T-cell (primary cell): Measurements from ENCODE around the gene PRRC1. TPM values are rescaled to one million over a fixed set of nuclear protein-coding genes. Genes with fewer than 3 reads are reported as not detected.

Source experiments
- ATAC-seq, 4 experiments: fragments of 200-7000 bp in 3 of 4; fragments of 150-1000 bp in 1 of 4; cut with Tn5 transposase; replicated peaks in 1 of 4; 1 replicate in 3 of 4; 2 replicates in 1 of 4; pipeline ENCODE4 v1.10.0; 2021; ENCODE audit warnings: moderate library complexity in 3 of 4, mild to moderate bottlenecking in 2 of 4, moderate number of reproducible peaks in 1 of 4
- CTCF ChIA-PET, 2 donors: fragments of 300-600 bp; sonication (Branson Sonifier 250); formaldehyde crosslinking; loops; one replicate each; lab custom pipeline; 2022; ENCODE audit warnings: antibody characterized with exemption in 2 of 2; lab: Charles Lee
- POLR2A ChIA-PET, 2 donors: fragments of 300-600 bp; sonication (Branson Sonifier 250); formaldehyde crosslinking; loops; one replicate each; lab custom pipeline; 2022; ENCODE audit warnings: antibody characterized with exemption in 2 of 2; lab: Charles Lee
- DNase-seq, 35 experiments: peaks; one replicate each; pipeline versions ENCODE4 v3.0.0 to v3.0.0-alpha.2; 2013 to 2023
- H3K27ac ChIP-seq: one replicate; pipeline ENCODE4 v1.5.1; 2013; ENCODE audit warnings: low read length
- H3K27me3 ChIP-seq, 2 experiments: replicated peaks in 1 of 2; 1 replicate in 1 of 2; 2 replicates in 1 of 2; pipeline versions ENCODE4 v1.6.1 to v1.7.0; 2013; ENCODE audit warnings: low read length in 1 of 2, mixed read lengths in 1 of 2; ENCODE audit not compliant: control insufficient read depth in 2 of 2, insufficient read depth in 2 of 2; ENCODE audit errors: extremely low read depth in 1 of 2
- H3K36me3 ChIP-seq, 2 donors: 1 replicate in 1 of 2; 2 replicates in 1 of 2; pipeline versions ENCODE4 v1.6.1 to v1.7.0; 2013; ENCODE audit warnings: low read length in 1 of 2; ENCODE audit not compliant: control insufficient read depth in 2 of 2, insufficient read depth in 1 of 2; ENCODE audit errors: extremely low read depth in 1 of 2
- H3K4me1 ChIP-seq, 2 experiments: 1 replicate in 1 of 2; 2 replicates in 1 of 2; pipeline versions ENCODE4 v1.6.1 to v1.7.0; 2013; ENCODE audit warnings: low read length in 2 of 2, mixed read lengths in 1 of 2; ENCODE audit not compliant: insufficient read depth in 2 of 2, control insufficient read depth in 1 of 2; ENCODE audit errors: extremely low read depth in 1 of 2
- H3K4me3 ChIP-seq, 2 donors: 1 replicate in 1 of 2; 2 replicates in 1 of 2; pipeline versions ENCODE4 v1.5.1 to v1.7.0; 2013; ENCODE audit warnings: mild to moderate bottlenecking in 2 of 2, low read length in 1 of 2, moderate library complexity in 1 of 2; ENCODE audit not compliant: control insufficient read depth in 1 of 2; ENCODE audit errors: extremely low read depth in 1 of 2
- H3K9me3 ChIP-seq: 2 replicates; pipeline ENCODE4 v1.7.0; 2013
- H3K27ac Mint-ChIP-seq, 2 donors: one replicate each; pipeline ENCODE4 v1.8.0; 2020 to 2021; ENCODE audit warnings: mild to moderate bottlenecking in 2 of 2, mixed read lengths in 2 of 2
- H3K27me3 Mint-ChIP-seq, 2 donors: one replicate each; pipeline ENCODE4 v1.8.0; 2021 to 2022; ENCODE audit warnings: mixed read lengths in 2 of 2
- H3K36me3 Mint-ChIP-seq: one replicate; pipeline ENCODE4 v1.8.0; 2021; ENCODE audit warnings: mixed read lengths
- H3K4me1 Mint-ChIP-seq, 3 donors: one replicate each; pipeline ENCODE4 v1.8.0; 2020 to 2022; ENCODE audit warnings: mixed read lengths in 3 of 3, mild to moderate bottlenecking in 1 of 3
- H3K4me3 Mint-ChIP-seq, 3 donors: one replicate each; pipeline ENCODE4 v1.8.0; 2020 to 2022; ENCODE audit warnings: mild to moderate bottlenecking in 3 of 3, mixed read lengths in 3 of 3, moderate library complexity in 3 of 3
- H3K9me3 Mint-ChIP-seq, 3 donors: one replicate each; pipeline ENCODE4 v1.8.0; 2020 to 2022; ENCODE audit warnings: mixed read lengths in 3 of 3
- WGBS: methylation state at CpG from one replicate; pipeline ENCODE4 v1.1.5; 2013; ENCODE audit warnings: missing lambda C conversion rate; ENCODE audit not compliant: insufficient coverage; 5-methylcytosine and 5-hydroxymethylcytosine counted together
- total RNA-seq, 35 experiments: library from RNA in 6 of 35; stranded (reverse) in 6 of 35; fragments of 120-200 nt in 1 of 35; gene quantifications; one replicate each; pipeline versions ENCODE4 v1.2.1 to v1.2.4 and lab custom pipeline; 2013 to 2026

Gene PRRC1
- total RNA-seq, 5 donors from 2014 or later (not counting 1 experiment from before 2014, with no cell fraction given): 38.9 to 51.6 (median 47.7) TPM

DNA sequence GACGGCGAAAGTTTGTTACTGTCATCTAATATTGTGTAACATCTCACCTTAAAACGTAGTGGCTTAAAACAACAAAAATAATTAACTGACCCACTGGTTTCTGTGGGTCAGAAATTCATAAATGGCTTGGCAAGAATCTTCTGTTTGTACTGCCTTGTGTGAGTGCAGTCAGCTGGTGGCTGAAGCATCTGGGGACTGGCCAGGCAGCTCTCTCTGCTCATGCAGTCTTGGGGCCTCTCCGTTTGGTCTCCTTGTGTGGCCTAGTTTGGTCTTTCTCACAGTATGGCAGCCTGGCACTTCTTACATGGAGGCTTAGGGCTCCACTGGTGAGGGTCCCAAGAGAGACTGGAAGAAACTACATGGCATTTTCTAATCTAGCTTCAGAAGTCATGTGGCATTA is 82.4 kb downstream of the PRRC1 start:
- Mint-ChIP-seq H3K27me3 (peaks cover 6 to 8% of the 10 kb centered on the region in 2 donors), H3K27ac (no peak overlapping the region), H3K4me3 (no peak overlapping the region), H3K9me3 (no peaks in the 10 kb centered on the region), H3K36me3 (no peaks in the 10 kb centered on the region), H3K4me1 (peaks cover 9 to 25% (median 10%) of the 10 kb centered on the region in 3 donors)
- Histone ChIP-seq H3K9me3 (no peaks in the 10 kb centered on the region), H3K4me1 (peaks cover 0 to 15% of the 10 kb centered on the region in 2 experiments), H3K36me3 (no peaks in the 10 kb centered on the region), H3K27me3 (peaks cover 0 to 2% of the 10 kb centered on the region in 2 experiments), H3K4me3 (no peak overlapping the region), H3K27ac (no peak overlapping the region)
- DNase-seq: no peak
- ChIA-PET CTCF (no interaction called here), POLR2A (interaction anchor here in 1 of 2 donors (0.5 kb wide), 1 partner anchor 89 kb away, joined by 3 read pairs; no protein-coding TSS in a partner anchor)
- WGBS: 80% methylated on average over 1 of the region's 4 CpGs
- no peak for ATAC-seq

DNA sequence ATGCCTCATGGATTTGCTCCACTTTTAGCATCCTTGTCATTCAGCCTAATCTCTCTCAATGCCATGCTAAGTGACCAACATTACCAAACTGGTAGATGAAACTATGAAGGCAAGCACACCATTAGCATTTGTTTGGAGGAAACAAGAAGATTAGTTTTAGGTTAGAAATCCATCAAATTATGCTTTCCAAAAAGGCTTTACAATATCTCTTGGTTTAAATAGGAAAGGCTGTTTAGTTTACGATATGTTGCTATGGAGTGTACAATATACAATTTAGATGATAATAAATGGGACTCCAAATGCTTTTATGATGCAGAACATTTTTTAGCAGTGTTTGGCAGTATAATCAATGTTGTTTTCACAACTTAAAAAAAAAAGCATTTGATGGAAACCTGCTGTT is 83.7 kb downstream of the PRRC1 start:
- Mint-ChIP-seq H3K27ac (no peak overlapping the region), H3K36me3 (no peaks in the 10 kb centered on the region), H3K9me3 (no peaks in the 10 kb centered on the region), H3K4me3 (no peak overlapping the region), H3K27me3 (peaks cover 8 to 9% of the 10 kb centered on the region in 2 donors), H3K4me1 (peaks cover 0 to 13% (median 3%) of the 10 kb centered on the region in 3 donors)
- no peak overlapping the region for H3K27ac ChIP-seq
- H3K36me3 ChIP-seq: no peaks in the 10 kb centered on the region
- no peaks in the 10 kb centered on the region for H3K9me3 ChIP-seq
- no peak for ATAC-seq
- peaks cover 0 to 2% of the 10 kb centered on the region in 2 experiments for H3K27me3 ChIP-seq
- H3K4me1 ChIP-seq: peaks cover 0 to 5% of the 10 kb centered on the region in 2 experiments
- ChIA-PET POLR2A (no interaction called here), CTCF (no interaction called here)
- no peak for DNase-seq
- no CpG with 5 or more reads among the region's 1 CpG for WGBS
- no peak overlapping the region for H3K4me3 ChIP-seq

DNA sequence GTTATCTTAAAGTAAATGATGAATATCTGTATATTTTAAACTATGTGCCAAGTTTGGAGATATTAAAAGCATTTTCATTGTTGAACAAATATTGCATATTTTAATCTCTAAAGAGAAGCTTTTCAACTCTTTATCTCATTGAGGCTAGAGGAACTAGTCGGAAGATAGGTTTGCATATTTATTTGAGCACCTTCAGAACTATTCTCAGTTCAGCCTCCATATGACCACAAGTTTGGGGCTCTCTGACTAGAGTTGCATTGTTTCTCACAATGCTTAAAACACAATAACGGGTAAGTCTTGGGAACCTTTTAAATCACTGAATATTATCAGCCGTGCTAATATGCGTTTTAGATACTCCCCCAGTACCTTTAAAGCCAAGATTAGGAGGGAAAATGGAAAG is 84.2 kb downstream of the PRRC1 start:
- Histone ChIP-seq H3K9me3 (no peaks in the 10 kb centered on the region), H3K27ac (no peak overlapping the region), H3K36me3 (no peaks in the 10 kb centered on the region), H3K27me3 (peaks cover 0 to 2% of the 10 kb centered on the region in 2 experiments), H3K4me1 (peaks cover 0 to 5% of the 10 kb centered on the region in 2 experiments), H3K4me3 (no peak overlapping the region)
- DNase-seq (no peak), ATAC-seq (no peak)
- POLR2A ChIA-PET: no interaction called here
- Mint-ChIP-seq H3K27me3 (peaks cover 8 to 9% of the 10 kb centered on the region in 2 donors), H3K36me3 (no peaks in the 10 kb centered on the region), H3K4me3 (no peak overlapping the region), H3K9me3 (no peaks in the 10 kb centered on the region), H3K27ac (no peak overlapping the region), H3K4me1 (peaks cover 0 to 8% (median 2%) of the 10 kb centered on the region in 3 donors)
- WGBS: no CpG with 5 or more reads among the region's 4 CpGs
- CTCF ChIA-PET: no interaction called here

DNA sequence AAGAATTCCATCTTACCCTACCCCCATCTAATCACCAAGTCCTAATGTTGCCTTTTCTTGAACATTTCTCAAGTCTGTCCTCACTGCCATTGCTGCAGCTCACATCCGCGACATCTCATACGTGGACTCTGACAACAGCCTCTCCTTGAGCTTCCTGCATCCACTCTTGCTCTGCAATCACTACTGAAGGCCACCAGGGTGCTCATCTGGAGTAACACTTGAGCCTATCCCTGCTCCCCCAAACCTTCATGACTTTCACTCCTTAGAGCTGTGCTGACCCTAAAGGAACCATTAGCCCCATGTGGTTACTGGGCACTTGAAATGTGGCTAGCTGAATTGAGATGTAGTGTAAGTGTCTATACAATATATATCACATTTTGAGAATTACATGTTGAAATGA is 85.0 kb downstream of the PRRC1 start:
- H3K36me3 Mint-ChIP-seq: no peaks in the 10 kb centered on the region
- 100% methylated on average over 3 of the region's 3 CpGs for WGBS

DNA sequence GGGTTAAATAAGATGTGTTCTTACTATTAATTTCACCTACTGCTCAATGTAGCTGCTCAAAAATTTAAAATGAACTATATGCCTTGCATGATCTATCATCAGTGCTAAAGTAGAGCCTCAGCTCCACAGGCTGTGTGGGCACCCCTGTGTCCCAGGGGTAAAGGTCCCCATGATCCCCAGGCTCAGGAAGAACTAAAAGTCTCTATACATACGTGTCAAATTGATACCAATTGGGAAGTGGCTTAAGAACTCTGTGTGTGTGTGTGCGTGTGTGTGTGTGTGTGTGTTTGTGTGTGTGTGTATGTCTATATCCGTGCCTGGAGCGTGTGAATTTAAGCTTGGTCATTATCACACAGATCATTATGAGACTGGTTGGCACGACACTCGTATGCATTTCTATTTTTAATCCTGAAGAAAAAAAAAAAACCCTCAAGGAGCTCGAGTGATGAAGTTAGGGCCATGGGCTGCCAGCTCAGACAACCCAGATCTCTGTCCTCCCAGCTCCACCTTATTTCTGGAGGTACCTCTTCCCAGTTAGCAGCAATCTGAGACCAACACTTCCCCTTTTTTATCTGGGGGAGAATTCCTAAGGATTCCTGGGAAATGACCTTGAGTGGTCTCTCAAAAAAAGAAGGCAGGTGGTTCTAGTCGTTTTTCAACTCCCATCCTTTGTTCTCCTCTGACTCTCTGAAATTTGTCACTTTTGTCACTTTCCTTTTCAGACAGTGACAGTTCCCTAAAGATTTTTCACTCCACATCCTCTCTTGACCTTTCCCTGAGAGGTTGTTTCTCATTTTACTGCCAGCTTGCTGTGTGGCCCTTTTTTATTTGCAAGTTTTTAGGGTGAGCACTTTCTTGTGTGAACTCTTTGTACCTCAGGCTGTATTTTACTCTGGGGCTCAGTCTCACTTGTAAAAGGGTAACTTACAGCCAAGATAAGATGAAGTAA is 85.7 kb downstream of the PRRC1 start:
- WGBS: 17% methylated on average over 3 of the region's 8 CpGs
- peaks cover 0 to 5% (median 2%) of the 10 kb centered on the region in 3 donors for H3K4me1 Mint-ChIP-seq

More for the DNA sequence above, 85.0 kb downstream of the PRRC1 start:
- Histone ChIP-seq H3K9me3 (no peaks in the 10 kb centered on the region), H3K27ac (no peak overlapping the region), H3K4me1 (no peaks in the 10 kb centered on the region), H3K36me3 (no peaks in the 10 kb centered on the region), H3K4me3 (no peak overlapping the region), H3K27me3 (peaks cover 0 to 2% of the 10 kb centered on the region in 2 experiments)
- Mint-ChIP-seq H3K9me3 (no peaks in the 10 kb centered on the region), H3K4me3 (no peak overlapping the region), H3K27me3 (peaks cover 8 to 9% of the 10 kb centered on the region in 2 donors), H3K4me1 (peaks cover 0 to 5% (median 2%) of the 10 kb centered on the region in 3 donors), H3K27ac (no peak overlapping the region)
- POLR2A ChIA-PET: no interaction called here
- DNase-seq (no peak), ATAC-seq (no peak)
- CTCF ChIA-PET: no interaction called here

More for the DNA sequence above, 85.7 kb downstream of the PRRC1 start:
- ATAC-seq (no peak), DNase-seq (no peak)
- Mint-ChIP-seq H3K27me3 (peaks cover 8 to 9% of the 10 kb centered on the region in 2 donors), H3K36me3 (no peaks in the 10 kb centered on the region), H3K9me3 (no peaks in the 10 kb centered on the region), H3K27ac (no peak overlapping the region), H3K4me3 (no peak overlapping the region)
- H3K4me3 ChIP-seq: no peak overlapping the region
- H3K36me3 ChIP-seq: no peaks in the 10 kb centered on the region
- CTCF ChIA-PET: interaction anchor here in 1 of 2 donors (0.6 kb wide), 1 partner anchor 170 kb away, joined by 3 read pairs; no protein-coding TSS in a partner anchor
- H3K27ac ChIP-seq: no peak overlapping the region
- POLR2A ChIA-PET: no interaction called here
- H3K27me3 ChIP-seq: peaks cover 0 to 2% of the 10 kb centered on the region in 2 experiments
- no peaks in the 10 kb centered on the region for H3K9me3 ChIP-seq
- H3K4me1 ChIP-seq: no peaks in the 10 kb centered on the region
